CD1c-positive myeloid dendritic cell (primary cell): ENCODE data around the gene MGAT4C.

Experiments
- DNase-seq: peaks from one replicate; pipeline ENCODE4 v3.0.0-alpha.2; 2016; ENCODE audit errors: extremely low spot score

The MGAT4C gene

DNA sequence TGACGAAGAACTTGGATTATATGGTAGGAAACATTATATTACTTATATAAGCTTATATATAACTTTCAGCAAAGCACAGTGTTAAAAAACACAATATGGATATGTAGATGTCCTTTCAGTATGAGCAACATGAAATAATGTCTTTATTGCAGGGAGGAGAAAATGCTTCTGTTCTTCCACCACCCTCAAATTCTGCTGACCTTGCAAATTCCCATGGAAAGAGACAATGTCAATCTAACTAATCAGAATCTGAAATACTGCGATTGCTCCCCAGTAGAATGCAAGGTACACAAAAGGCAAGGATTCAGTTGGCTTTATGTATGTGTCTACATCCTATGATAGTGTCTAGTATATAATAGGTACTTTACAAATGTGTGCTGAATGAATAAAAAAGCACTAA lies 26.4 kb downstream of the MGAT4C start:
- no peak for DNase-seq

DNA sequence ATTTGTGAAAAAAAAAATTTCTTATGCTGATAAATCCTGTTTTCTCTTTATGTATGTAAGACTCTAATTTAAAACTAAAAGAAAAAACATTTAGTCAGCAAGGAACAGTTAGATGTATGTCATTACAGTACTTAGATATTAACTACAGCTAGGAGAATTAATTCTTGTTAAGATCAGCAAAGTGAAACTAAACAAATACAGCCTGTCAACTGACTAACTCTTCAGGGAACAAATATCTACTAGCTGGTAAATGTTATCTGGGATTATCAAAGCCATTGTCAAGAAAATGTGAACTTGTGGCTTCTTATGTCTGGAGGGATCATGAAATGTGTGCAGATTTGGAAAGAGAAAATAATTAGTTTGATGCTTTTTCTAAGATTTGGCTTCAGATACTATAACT lies 27.5 kb downstream of the MGAT4C start:
- DNase-seq: no peak

DNA sequence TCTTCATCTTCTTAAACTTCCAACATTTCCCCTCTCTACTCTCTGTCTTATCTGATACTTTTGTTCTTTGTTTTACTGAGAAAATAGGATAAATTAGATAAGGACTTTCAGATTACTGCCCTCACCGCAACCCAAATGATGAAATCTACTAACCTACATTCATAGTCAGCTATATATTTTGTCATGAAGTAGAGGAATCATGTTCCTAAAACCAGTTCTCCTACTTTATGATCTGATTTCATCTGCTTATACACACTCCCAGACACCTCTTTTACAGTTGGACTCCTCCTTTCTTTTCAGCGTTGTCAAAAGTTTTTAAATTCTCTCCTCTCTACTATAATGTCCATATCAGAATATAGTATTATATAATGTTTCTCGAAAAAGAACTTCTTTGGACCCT lies 29.7 kb downstream of the MGAT4C start:
- DNase-seq: no peak

DNA sequence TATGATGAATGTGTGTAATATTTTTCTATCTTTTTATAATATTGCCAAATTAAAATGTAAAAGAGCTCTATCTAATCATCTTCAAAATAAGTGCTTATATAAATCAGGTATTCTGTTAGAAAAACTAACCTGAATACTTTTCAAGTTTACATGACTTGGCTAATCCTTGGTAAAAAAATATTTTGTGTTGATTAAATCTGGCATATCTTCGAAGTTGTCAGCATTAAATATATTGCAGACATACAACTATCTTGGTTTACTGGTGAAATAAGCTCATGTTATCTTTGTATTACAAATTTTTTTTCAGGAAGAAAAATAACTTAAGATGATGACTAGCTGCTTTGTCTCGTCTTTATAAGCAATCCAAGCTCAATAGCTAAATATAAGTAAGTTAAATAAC lies 39.6 kb downstream of the MGAT4C start:
- DNase-seq: no peak

DNA sequence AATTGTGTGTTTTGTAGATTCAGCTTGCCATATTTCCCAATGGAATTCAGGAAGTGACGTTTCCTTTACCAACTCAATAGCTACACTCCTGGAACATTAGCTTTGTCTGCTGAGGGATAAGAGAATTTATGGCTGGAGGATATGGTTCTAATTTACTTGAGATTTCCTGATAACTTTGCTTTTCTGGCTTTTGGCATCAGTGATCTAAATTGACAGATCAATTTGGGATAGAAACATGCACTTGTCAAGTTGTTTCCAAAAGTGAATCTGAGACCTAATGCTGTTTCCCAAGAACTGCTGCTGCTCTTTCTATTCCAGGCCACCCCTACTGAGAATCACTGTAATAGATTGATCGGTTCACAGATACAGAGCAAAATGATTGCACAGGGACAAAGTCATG lies 43.2 kb downstream of the MGAT4C start:
- DNase-seq: no peak

DNA sequence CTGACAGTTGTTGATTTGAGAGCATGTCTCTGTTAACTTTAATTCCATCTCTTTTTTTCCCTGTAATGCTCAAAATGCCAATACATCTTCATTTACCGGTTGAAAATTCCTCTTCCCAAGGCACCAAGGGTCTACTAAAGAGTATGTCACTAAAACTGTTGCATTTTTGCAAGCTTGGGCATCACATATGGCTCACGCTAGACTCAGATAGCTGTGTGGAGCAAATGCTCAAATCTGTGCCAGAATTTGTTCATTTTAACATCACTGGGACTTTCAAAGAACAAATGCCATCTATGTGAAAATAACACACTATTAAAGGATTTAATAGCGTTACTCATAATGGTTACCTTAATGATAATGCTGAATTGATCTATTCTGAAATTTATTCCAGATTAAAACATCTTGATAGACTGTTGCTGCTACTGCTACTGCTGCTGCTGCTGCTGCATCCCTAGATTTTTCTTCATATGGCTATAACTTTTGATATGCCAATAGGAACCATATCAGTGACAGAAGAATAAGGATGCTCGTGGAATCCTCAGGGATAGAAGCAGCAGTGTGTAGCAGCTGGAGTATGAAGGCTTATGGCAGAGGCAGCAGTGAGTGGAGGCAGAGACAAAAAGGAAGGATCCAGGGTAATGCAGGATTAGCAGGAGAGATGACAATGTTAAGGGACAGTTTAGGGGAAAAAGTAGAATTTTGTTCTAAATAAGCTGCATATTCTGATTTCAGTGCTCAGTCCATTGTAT lies 57.3 kb downstream of the MGAT4C start:
- DNase-seq: no peak

DNA sequence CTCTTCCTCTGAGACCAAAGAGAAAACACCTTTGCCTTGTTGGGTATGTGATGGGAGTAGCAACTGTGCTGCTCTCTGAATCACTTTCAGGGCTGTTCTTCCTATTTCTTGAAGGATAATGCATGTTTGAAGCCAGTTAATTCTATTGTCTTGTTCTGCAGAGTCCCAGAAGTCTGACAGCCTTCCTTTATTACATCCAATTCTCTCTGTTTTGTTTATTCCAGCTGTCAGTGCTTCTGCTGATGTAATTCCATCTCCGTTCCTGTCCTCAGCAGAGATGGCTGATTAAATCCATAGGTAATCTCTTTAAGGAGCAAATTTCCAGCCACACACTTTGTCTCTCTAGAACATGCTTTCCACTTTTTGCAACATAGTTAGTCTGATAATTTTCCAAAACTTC lies 59.7 kb downstream of the MGAT4C start:
- no peak for DNase-seq

DNA sequence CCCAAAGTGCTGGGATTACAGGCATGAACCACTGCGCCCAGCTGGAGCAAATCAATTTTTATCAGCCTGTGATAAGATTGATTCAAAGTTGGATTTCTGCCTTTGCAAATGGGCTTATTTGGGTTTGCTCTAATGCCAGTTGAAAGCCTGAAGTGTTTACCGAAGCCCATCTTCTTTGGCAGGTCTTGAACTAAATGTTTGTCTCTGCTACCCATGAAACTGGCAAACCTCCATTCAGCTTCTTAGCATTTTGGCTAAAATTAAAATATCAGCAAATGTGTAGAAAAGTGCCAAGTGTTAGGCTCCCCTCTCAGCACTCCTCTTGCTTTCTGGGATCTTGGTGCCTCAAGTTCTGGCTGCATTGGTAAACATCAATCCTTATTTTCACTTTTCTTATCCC lies 61.5 kb downstream of the MGAT4C start:
- DNase-seq: no peak

DNA sequence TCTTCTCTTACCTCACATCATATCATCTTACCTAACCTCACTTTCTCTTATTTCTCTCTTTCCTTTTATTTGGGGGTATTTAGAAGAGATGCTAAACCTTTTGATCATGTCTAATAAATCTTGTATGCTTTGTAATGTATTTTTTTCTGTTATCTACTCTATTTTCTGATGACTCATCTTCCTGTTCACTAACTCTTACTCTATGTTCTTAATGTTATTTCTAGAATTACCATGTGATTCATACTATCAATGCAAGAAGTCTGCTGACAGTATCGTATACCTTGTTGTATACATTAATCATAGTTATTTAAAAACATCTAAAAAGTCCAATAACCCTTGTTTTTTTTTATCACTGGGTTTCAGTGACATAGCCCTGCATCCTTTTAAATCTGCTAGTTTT lies 62.3 kb downstream of the MGAT4C start:
- DNase-seq: no peak

DNA sequence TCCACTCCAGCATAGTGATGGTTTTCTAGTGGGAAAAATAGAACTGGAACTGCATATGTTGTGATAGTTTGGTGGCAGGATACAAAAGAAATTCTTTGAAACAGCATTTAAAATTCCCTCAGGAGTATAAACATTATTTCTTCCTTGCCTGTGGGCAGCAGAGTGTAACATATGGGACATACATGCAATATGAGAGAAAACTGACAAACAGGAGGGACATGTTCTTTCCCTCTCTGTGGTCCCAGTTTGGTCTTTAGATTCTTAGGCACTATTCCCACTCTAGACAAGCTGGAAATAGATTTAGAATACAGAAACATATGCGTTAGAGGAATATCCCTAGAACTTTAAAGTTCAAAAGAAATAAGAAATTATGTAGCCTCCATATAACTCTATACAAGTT lies 68.0 kb downstream of the MGAT4C start:
- DNase-seq: no peak

DNA sequence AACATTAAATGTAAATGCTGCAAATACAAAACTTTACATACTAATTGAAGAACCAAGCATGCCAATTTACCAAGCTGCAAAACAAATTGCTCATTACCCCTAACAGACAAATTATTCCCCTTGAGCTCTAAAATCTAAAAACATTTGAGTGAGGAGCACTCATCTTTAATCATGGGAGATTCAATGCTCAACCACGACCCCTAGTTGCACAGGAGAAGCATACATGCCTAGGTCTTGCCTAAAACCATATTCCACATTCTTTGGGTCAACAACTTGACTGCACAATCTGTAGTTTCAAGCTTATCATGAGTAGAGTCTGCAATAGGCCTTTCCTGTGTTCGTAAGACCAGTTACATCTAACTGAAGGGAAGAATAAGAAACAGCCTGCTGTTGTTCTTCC lies 69.7 kb downstream of the MGAT4C start:
- no peak for DNase-seq

DNA sequence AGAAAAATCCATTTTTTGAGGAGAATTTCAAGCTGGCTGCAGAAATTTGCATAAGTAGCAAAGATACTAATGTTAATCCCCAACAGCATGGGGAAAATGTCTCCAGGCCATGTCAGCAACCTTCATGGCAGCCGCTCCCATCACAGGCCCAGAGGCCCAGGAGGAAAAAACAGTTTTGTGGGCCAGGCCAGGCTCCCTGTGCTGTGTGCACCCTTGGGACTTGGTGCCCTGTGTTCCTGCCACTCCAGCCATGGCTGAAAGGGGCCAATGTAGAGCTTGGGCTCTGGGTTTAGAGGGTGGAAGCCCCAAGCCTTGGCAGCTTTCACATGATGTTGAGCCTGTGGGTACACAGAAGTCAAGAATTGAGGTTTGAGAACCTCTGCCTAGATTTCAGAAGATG lies 76.3 kb downstream of the MGAT4C start:
- DNase-seq: no peak

DNA sequence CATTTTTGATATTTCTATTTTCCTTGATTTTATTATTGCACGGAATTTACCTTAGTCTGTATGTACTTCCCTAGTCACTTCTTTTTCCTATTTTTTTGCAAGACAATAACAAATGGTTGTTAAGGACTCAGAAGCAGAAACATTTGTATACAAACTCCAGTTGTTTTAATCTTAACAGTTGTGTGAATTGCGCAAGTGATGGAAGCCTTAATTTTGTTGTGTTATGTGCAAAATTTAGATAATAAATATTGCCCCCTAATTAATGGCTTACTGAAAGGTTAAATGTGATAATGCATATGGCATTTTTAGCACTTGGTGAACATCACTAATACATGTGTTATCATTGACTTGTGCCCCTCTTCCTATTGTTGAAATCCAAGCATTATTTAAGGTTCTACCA lies 82.0 kb downstream of the MGAT4C start:
- no peak for DNase-seq

DNA sequence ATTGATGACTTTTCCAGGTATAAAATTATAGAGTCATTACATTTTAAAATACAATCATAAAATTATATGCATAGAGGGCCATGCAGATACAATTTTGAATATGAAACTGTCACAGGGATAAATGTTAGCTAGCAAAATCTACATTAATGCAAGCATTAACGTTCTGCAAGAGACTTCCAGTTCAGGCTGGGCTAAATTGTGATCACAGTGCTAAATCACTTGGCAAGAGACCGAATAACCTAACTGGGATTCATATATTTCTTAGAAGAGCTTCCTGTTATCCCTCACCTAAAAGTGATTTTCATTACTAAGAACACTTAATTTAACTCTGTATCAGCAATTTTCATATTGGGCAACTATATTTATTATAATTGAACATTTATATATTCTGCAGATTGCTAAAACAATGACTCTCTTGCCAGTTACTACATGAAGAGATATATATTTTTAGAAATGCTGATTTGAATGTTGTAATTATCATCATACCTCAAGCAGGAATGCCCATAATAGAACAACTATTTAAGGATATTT lies 83.2 kb downstream of the MGAT4C start:
- DNase-seq: no peak

DNA sequence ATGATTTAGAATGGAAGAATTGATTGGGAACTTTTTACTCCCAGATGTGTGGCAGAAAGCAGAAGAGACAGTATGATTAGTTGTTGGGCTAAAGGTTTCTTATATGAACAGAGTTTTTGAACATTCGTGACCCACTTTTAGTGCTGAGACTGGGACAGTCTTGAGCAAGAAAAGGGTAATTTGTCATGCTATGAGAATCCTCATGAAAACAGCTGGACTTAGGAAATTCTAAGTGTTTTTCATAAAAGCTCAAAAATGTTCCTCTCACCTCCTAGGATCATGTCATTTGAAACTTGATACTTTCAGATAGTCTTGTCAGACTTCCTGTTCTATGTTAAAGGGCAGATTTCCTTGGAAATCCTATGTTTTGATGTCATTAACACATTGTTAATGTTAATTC lies 86.1 kb downstream of the MGAT4C start:
- no peak for DNase-seq

DNA sequence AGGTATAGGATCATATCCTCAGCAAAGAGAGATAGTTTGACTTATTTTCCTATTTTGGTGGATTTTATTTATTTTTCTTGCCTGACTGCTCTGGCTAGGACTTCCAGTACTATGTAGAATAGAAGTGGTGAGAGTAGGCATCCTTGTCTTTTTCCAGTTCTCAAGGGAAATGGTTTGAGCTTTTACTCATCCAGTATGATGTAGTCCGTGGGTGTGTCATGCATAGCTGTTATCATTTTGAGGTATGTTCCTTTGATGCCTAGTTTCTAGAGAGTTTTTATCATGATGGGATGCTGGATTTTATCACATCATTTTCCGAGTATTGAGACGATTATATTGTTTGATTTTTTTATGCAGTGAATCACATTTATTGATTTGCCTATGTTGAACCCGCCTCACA lies 97.2 kb downstream of the MGAT4C start:
- no peak for DNase-seq

DNA sequence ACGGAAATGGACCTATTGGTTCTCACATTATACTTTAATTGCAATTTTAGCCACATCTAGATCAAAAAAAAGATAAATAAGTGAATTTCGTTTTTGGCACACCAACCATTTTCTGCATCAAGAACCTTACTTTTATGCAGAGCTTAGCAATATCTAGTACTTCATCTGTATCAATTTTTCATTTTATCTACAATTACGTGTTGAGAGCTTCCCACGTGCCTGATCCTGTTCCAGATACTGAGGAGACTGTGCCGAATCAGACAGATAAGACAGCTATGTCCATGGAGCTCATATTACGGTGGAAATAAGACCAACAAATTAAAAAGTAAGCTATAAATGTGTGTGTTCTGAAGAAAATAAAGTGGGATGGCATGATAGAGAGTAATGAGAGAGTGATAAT lies 101.6 kb downstream of the MGAT4C start:
- DNase-seq: no peak

DNA sequence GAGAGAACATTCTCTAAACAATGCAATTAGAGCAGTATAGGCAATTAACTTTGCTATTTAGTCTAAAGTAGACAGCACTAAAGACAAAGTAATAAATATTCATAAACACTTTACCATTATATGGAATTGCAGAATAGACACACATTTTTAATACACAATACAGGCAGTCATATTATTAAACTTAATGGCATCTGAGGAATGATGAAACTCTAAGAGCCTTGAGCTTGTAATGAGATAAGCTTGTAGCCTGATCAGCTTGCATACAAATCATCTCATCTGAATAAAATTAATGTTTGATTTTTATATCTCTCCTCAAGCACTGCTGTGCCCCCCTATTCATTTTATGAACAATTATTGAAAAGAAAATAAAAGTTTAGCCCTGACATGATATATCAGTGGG lies 107.6 kb downstream of the MGAT4C start:
- DNase-seq: no peak

DNA sequence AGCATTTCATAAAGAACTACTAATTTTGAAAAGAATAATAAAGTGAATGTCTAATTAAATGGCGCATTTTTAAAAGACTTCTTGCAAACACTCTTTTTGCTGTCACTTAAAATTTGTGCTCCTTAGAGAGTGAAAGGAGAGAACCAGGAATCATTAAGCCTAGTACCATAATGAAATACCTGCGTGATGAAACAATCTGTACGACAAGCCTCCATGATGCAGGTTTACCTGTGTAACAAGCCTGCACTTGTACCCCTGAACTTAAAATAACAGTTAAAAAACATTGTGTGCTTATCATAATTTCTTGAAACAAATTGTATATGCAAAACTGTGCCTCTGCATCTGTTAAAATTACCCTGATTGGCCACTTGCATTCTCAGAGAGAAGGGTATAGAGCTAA lies 108.1 kb downstream of the MGAT4C start:
- DNase-seq: no peak

DNA sequence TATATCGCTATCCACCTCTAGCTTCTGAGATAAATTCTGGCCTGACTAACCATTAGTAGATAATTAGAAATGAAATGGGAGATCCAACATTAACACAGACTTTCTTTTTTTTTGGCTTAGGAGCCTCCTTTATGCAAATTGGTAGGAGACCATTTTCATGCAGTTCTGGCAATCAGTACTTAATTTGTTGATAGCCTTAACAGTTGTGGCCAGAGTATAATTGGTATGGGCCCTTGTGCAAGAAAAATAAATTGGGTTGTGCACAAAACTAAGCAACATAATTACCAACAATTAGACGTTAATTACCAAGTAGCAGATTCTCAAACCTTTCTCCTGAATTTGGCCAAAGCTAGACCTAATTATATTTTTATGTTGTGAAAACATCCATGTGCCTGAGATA lies 111.0 kb downstream of the MGAT4C start:
- DNase-seq: no peak

DNA sequence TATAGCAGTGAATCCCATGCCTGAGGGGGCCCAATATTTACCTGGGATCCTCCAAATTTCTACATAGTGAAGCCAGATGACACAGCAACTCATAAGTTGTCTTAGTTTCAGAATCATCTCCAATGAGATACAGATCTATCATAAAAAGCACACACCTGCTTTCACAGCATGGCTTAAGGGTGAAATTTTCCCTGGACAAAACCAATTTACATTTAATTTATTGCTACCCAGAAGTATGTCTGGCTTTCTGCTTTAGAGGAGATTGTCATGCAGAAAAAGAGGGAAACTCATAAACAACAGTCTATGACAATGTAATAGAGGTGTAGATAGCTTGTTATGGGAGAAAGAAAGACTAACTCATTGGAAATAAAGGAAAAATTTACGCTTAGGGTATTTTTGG lies 113.0 kb downstream of the MGAT4C start:
- DNase-seq: no peak

DNA sequence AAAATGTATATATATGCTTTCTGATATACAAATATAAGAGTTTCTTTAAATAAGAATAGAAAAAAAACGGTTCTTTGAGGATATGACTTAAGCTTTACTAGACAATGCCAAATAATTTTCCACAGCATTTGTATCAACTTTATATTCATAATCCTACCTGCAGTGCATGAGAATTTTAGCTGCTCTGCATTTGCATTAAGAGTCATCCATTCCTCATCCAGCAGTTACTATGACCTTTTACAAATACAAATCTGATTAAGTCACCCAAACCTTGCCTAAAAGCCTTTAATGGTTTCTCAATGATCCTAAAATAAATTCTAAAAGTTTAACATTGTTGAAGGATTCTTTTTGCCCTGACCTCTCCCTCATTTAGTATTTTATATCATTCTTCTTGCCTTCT lies 116.5 kb downstream of the MGAT4C start:
- DNase-seq: no peak

DNA sequence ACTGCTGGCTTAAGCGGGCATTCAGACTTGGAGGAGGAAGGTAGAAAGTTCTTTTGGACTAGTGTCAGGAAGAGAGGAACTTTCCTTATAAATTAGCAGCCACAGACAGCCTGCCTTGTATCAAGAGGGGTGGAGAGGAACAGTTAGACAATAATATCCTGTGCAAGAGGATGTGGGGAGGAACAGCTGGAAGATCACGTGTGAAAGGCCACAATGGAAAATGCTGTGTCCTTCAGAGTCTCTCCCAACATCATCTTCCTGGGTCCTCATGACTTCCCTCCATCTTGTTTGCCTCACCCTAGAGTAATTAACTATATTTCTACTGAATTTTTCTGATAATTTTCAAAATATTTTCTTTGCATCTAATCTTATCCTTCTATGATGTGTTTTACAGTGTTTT lies 117.4 kb downstream of the MGAT4C start:
- DNase-seq: no peak

DNA sequence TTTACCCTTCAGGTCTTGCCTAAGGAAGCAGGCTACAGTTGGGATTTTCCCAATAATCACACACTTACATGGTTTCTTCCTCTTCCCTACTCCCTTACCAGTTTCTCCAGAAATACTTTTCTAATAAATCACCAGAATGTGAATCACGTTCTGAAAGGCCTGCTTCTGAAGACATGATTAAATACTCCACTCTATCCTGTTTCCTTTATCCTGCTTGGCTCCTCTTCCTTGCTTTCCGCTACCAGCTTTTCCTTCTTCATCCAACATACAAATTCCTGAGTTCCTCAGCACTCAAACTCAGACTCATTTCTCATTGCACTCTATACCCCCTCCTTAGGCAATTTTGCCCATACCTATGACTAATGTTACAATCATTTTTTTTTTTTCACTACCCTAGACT lies 118.3 kb downstream of the MGAT4C start:
- DNase-seq: no peak
